DMS79 treated with DMSO at 0.1 percent for 48 hours (cell line): Measurements from ENCODE around the gene TUBB2A.
A peak's percentile ranks its signal among the peaks of the same experiment; 100 is the strongest.
"Not testable (repeated sequence)": the region's sequence is repeated elsewhere in the genome, so short reads cannot be mapped to it uniquely, and the experiment has no call there.

ENCODE experiments used
- DNase-seq: peaks from one replicate; lab custom pipeline; 2025; lab: John Stamatoyannopoulos, UW

Gene TUBB2A

GRCh38 chr6:3157131-3157933, at the start of gene TUBB2A:
Gene TUBB2A, minus strand, starts transcription at chr6:3157544. Its CDS starts 81 bp downstream, at chr6:3157463.
- DNase-seq = peak; percentile 28

- DNase-seq = no peak
These were observed 49.1 kb upstream of the TUBB2A start for GRCh38 chr6:3206339-3207015.

- no peak for DNase-seq
These were observed 48.6 kb upstream of the TUBB2A start for GRCh38 chr6:3205913-3206312.

- no peak for DNase-seq
These were observed 47.6 kb upstream of the TUBB2A start for GRCh38 chr6:3204921-3205320.

GRCh38 chr6:3202999-3203696, 45.8 kb upstream of the TUBB2A start:
- DNase-seq = no peak

GRCh38 chr6:3201388-3201787, 44.0 kb upstream of the TUBB2A start:
- DNase-seq = no peak

- DNase-seq = no peak
These were observed 43.3 kb upstream of the TUBB2A start for GRCh38 chr6:3200682-3201081.

- no peak for DNase-seq
These were observed 42.0 kb upstream of the TUBB2A start for GRCh38 chr6:3199382-3199781.

- not testable (repeated sequence) for DNase-seq
These were observed 40.4 kb upstream of the TUBB2A start for GRCh38 chr6:3197734-3198133.

GRCh38 chr6:3196770-3197169, 39.4 kb upstream of the TUBB2A start:
- no peak for DNase-seq

- DNase-seq = no peak
These were observed 38.6 kb upstream of the TUBB2A start for GRCh38 chr6:3195695-3196497.

- DNase-seq = no peak
These were observed 38.0 kb upstream of the TUBB2A start for GRCh38 chr6:3195420-3195694.

GRCh38 chr6:3194535-3195419, 37.4 kb upstream of the TUBB2A start:
- DNase-seq = no peak

GRCh38 chr6:3193102-3193849, 35.9 kb upstream of the TUBB2A start:
- DNase-seq = no peak

GRCh38 chr6:3190779-3191178, 33.4 kb upstream of the TUBB2A start:
- DNase-seq = no peak

GRCh38 chr6:3190056-3190455, 32.7 kb upstream of the TUBB2A start:
- DNase-seq = no peak

GRCh38 chr6:3189192-3189591, 31.8 kb upstream of the TUBB2A start:
- not testable (repeated sequence) for DNase-seq

- no peak for DNase-seq
These were observed 30.9 kb upstream of the TUBB2A start for GRCh38 chr6:3188262-3188661.

- no peak for DNase-seq
These were observed 29.6 kb upstream of the TUBB2A start for GRCh38 chr6:3186974-3187382.

GRCh38 chr6:3183066-3183465, 25.7 kb upstream of the TUBB2A start:
- no peak for DNase-seq

- DNase-seq = no peak
These were observed 23.8 kb upstream of the TUBB2A start for GRCh38 chr6:3181105-3181504.
